Measurements from ENCODE around the gene SPATA33. TPM values are rescaled to one million over a fixed set of nuclear protein-coding genes. Genes with fewer than 3 reads are reported as not detected.
"Not testable (repeated sequence)": the region's sequence is repeated elsewhere in the genome, so short reads cannot be mapped to it uniquely, and the experiment has no call there.

The SPATA33 gene
- total and polyA plus RNA-seq, 2 experiments from 2014 or later: 4.4 to 16.8 TPM

DNA sequence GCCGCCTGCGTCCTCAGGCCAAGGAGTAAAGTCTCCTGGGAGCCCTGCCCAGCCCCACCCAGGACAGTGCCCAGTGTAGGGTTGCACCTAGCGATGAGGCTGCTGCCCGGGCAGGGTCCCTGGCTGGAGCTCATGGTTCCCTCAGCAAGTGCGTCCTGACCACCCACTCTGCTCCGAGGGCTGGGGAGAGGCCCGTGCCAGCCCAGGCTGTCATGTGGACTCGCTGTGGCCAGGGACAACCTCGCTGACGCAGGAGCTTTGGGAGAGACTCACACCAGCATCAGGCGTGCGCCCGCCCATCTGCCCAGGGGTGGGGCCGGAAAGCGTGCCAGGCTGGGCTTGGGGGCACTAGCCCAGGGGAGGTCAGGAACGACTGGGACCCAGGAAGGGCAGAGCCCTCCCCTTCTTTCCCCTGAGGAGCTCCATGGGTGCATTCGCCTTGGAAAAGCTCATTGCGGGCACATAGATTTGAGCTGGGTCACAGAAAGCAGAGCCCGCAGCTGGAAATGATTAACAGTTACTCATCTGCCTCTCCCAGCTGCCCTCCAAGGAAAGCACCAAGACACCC lies 24.5 kb upstream of the SPATA33 start:
- no peaks in the 10 kb centered on the region for H3K27me3 ChIP-seq
- H2AFZ ChIP-seq: no peak overlapping the region
- H3K27ac ChIP-seq: no peak overlapping the region
- no peak overlapping the region for H3K4me3 ChIP-seq
- WGBS (ENCODE audit: low lambda C conversion rate, missing lambda C conversion rate): 84% methylated on average over 19 of the region's 19 CpGs
- DNase-seq (ENCODE audit: low spot score): no peak
- H3K36me3 ChIP-seq (replicated peaks; ENCODE audit: insufficient read depth, low read depth): no peaks in the 10 kb centered on the region
- no peaks in the 10 kb centered on the region for H3K9me2 ChIP-seq (replicated peaks; ENCODE audit: insufficient read depth)
- TF ChIP-seq EZH2phosphoT487 (IDR thresholded peaks at IDR 0.05; ENCODE audit: low read depth, severe bottlenecking, unreplicated experiment): no peak
- H4K20me1 ChIP-seq (ENCODE audit: insufficient read depth, poor library complexity, severe bottlenecking): no peaks in the 10 kb centered on the region
- H3K4me2 ChIP-seq: no peak overlapping the region
- H3K79me2 ChIP-seq: no peaks in the 10 kb centered on the region
- no peaks in the 10 kb centered on the region for H3K9me3 ChIP-seq (ENCODE audit: low read depth)
- no peaks in the 10 kb centered on the region for H3K4me1 ChIP-seq (ENCODE audit: insufficient read depth)

DNA sequence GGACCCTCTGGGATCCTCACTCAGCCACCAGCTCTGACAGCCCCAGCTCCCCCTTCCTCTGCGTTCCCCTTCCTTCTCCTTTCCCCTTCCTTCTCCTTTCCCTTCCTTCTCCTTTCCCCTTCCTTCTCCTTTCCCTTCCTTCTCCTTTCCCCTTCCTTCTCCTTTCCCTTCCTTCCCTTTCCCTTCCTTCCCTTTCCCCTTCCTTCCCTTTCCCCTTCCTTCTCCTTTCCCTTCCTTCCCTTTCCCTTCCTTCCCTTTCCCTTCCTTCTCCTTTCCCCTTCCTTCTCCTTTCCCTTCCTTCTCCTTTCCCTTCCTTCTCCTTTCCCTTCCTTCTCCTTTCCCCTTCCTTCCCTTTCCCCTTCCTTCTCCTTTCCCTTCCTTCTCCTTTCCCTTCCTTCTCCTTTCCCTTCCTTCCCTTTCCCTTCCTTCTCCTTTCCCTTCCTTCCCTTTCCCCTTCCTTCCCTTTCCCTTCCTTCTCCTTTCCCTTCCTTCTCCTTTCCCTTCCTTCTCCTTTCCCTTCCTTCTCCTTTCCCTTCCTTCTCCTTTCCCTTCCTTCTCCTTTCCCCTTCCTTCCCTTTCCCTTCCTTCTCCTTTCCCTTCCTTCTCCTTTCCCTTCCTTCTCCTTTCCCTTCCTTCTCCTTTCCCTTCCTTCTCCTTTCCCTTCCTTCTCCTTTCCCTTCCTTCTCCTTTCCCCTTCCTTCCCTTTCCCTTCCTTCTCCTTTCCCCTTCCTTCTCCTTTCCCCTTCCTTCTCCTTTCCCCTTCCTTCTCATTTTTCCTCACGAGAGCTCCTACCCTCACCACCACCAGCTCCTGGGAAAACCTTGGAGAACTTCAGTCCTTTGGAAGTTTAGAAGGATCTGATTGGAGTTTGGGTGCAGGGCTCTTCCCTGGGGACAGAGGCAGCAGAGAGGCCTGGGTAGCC lies 22.9 kb upstream of the SPATA33 start:
- H3K4me2 ChIP-seq; H3K4me1 ChIP-seq (ENCODE audit: insufficient read depth); H3K27me3 ChIP-seq; H3K9me2 ChIP-seq (replicated peaks; ENCODE audit: insufficient read depth); H4K20me1 ChIP-seq (ENCODE audit: insufficient read depth, poor library complexity, severe bottlenecking); H3K27ac ChIP-seq; H3K36me3 ChIP-seq (replicated peaks; ENCODE audit: insufficient read depth, low read depth); DNase-seq (ENCODE audit: low spot score); H3K4me3 ChIP-seq; H3K9me3 ChIP-seq (ENCODE audit: low read depth); H2AFZ ChIP-seq; H3K79me2 ChIP-seq: not testable (repeated sequence)
- WGBS (ENCODE audit: low lambda C conversion rate, missing lambda C conversion rate): 42% methylated on average over 1 of the region's 2 CpGs

DNA sequence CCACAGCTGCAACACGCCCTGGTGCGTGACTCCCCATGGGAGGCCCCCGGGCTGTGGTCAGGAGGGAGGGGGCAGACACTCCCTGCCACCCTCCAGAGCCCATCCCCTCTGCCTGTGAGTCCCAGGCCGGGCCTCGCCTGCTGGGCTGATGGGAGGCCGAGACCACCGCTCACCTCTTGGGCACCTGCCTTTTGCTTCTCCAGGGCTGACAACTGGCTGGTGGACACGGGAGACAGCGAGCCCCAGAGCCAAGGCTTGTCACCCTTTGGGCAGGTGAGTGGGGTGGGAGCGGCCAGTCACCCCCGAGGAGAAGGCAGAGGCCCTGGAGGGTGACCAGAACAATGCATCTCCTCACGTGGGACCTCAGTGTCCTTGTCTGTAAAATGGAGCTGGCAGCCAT lies 21.0 kb upstream of the SPATA33 start:
- Histone ChIP-seq H3K9me3 (ENCODE audit: low read depth) (no peaks in the 10 kb centered on the region), H3K4me1 (ENCODE audit: insufficient read depth) (peaks cover 7% of the 10 kb centered on the region), H3K4me3 (no peak overlapping the region), H3K27me3 (no peaks in the 10 kb centered on the region), H3K36me3 (replicated peaks; ENCODE audit: insufficient read depth, low read depth) (no peaks in the 10 kb centered on the region), H3K79me2 (no peaks in the 10 kb centered on the region), H3K27ac (no peak overlapping the region), H4K20me1 (ENCODE audit: insufficient read depth, poor library complexity, severe bottlenecking) (no peaks in the 10 kb centered on the region), H3K9me2 (replicated peaks; ENCODE audit: insufficient read depth) (no peaks in the 10 kb centered on the region), H2AFZ (no peak overlapping the region), H3K4me2 (no peak overlapping the region)
- WGBS (ENCODE audit: low lambda C conversion rate, missing lambda C conversion rate): 93% methylated on average over 12 of the region's 12 CpGs
- TF ChIP-seq EZH2 (IDR thresholded peaks at IDR 0.05; ENCODE audit: borderline replicate concordance): no peak
- no peak for TF ChIP-seq EZH2phosphoT487 (IDR thresholded peaks at IDR 0.05; ENCODE audit: low read depth, severe bottlenecking, unreplicated experiment)
- TF ChIP-seq, protein P1, sequence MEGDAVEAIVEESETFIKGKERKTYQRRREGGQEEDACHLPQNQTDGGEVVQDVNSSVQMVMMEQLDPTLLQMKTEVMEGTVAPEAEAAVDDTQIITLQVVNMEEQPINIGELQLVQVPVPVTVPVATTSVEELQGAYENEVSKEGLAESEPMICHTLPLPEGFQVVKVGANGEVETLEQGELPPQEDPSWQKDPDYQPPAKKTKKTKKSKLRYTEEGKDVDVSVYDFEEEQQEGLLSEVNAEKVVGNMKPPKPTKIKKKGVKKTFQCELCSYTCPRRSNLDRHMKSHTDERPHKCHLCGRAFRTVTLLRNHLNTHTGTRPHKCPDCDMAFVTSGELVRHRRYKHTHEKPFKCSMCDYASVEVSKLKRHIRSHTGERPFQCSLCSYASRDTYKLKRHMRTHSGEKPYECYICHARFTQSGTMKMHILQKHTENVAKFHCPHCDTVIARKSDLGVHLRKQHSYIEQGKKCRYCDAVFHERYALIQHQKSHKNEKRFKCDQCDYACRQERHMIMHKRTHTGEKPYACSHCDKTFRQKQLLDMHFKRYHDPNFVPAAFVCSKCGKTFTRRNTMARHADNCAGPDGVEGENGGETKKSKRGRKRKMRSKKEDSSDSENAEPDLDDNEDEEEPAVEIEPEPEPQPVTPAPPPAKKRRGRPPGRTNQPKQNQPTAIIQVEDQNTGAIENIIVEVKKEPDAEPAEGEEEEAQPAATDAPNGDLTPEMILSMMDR (IDR thresholded peaks at IDR 0.05; ENCODE audit: poor library complexity): no peak
- no peak for DNase-seq (ENCODE audit: low spot score)

DNA sequence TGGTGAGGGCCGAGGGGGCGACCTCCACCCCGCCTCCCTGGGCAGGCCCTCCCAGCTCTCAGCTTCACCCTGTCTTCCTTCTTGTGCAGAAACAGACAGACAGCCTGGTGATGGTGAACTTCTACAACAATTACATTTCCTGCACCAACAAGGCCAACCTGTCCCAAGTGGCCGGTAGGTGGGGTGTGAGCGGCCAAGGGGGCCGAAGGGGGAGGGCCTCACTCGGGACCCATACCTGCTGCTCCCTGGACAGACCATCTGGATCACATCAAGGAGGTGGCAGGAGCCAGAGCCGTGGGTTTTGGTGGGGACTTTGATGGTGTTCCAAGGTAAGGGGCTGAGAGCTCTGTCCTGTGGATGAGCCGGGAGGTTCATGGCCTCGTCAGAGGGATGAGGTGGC lies 20.3 kb upstream of the SPATA33 start:
- Histone ChIP-seq H3K27me3 (no peaks in the 10 kb centered on the region), H3K4me1 (ENCODE audit: insufficient read depth) (peaks cover 7% of the 10 kb centered on the region), H2AFZ (no peak overlapping the region), H3K27ac (no peak overlapping the region), H4K20me1 (ENCODE audit: insufficient read depth, poor library complexity, severe bottlenecking) (no peaks in the 10 kb centered on the region), H3K4me2 (no peak overlapping the region), H3K4me3 (no peak overlapping the region), H3K9me3 (ENCODE audit: low read depth) (no peaks in the 10 kb centered on the region), H3K9me2 (replicated peaks; ENCODE audit: insufficient read depth) (no peaks in the 10 kb centered on the region), H3K36me3 (replicated peaks; ENCODE audit: insufficient read depth, low read depth) (no peaks in the 10 kb centered on the region), H3K79me2 (no peaks in the 10 kb centered on the region)
- no peak for DNase-seq (ENCODE audit: low spot score)
- WGBS (ENCODE audit: low lambda C conversion rate, missing lambda C conversion rate): 84% methylated on average over 10 of the region's 10 CpGs
- TF ChIP-seq, protein P1 (IDR thresholded peaks at IDR 0.05; ENCODE audit: poor library complexity): no peak
- no peak for TF ChIP-seq EZH2 (IDR thresholded peaks at IDR 0.05; ENCODE audit: borderline replicate concordance)
- TF ChIP-seq EZH2phosphoT487 (IDR thresholded peaks at IDR 0.05; ENCODE audit: low read depth, severe bottlenecking, unreplicated experiment): no peak

Measured in hepatocyte (in vitro differentiated cells).